ENCODE results near the gene MYO5B. TPM values are rescaled to one million over a fixed set of nuclear protein-coding genes. Genes with fewer than 3 reads are reported as not detected.

The MYO5B gene
- polyA plus RNA-seq, 1 donor (not counting 4 experiments of a cell fraction or from before 2014, with no cell fraction given), result 6.8 TPM

GRCh38 chr18:49878015-49878414 lies 316.9 kb downstream of the MYO5B start:
- no peaks in the 10 kb centered on the region for H4K20me1 ChIP-seq (ENCODE audit: control insufficient read depth, extremely low read depth, insufficient read depth, low read length)
- no peak for FAIRE-seq

GRCh38 chr18:49876536-49876935 lies 318.4 kb downstream of the MYO5B start:
- H2AFZ ChIP-seq (ENCODE audit: control insufficient read depth, low read length), result no peak overlapping the region
- TF ChIP-seq CTCF (optimal IDR thresholded peaks at IDR 0.05 in 1 of 3, IDR thresholded peaks at IDR 0.05 in 1 of 3, conservative IDR thresholded peaks at IDR 0.05 in 1 of 3; ENCODE audit: extremely low read depth in 1 of 3, insufficient read depth in 2 of 3, low read length in 3 of 3) (no peak), EZH2 (IDR thresholded peaks at IDR 0.05; ENCODE audit: low read length) (no peak)
- no peak overlapping the region for H3K4me3 ChIP-seq (ENCODE audit: control insufficient read depth in 2 of 3, extremely low read depth in 1 of 3, insufficient read depth in 2 of 3, low read depth in 1 of 3, low read length in 3 of 3)
- dilution Hi-C loops (cut with MboI; ENCODE audit: extremely low pct_ligation_motif_present, low sequenced_read_pairs), result no loop called here
- H3K27ac ChIP-seq (ENCODE audit: control insufficient read depth, insufficient read depth, low read length), result no peak overlapping the region
- H3K9ac ChIP-seq (ENCODE audit: control insufficient read depth, extremely low read depth, insufficient read depth, low read length), result no peak overlapping the region
- no peaks in the 10 kb centered on the region for H4K20me1 ChIP-seq (ENCODE audit: control insufficient read depth, extremely low read depth, insufficient read depth, low read length)
- H3K4me2 ChIP-seq (ENCODE audit: control insufficient read depth, extremely low read depth, insufficient read depth, low read depth, low read length), result no peak overlapping the region
- FAIRE-seq (no peak), DNase-seq (ENCODE audit: low read depth, low spot score) (no peak)
- H3K9me1 ChIP-seq (ENCODE audit: control insufficient read depth, extremely low read depth, insufficient read depth, low read length), result no peaks in the 10 kb centered on the region
- no peaks in the 10 kb centered on the region for H3K9me3 ChIP-seq (ENCODE audit: control insufficient read depth, low read depth, low read length)
- H3K79me2 ChIP-seq (ENCODE audit: control insufficient read depth, insufficient read depth, low read length), result no peaks in the 10 kb centered on the region
- no peaks in the 10 kb centered on the region for H3K27me3 ChIP-seq (ENCODE audit: control insufficient read depth, extremely low read depth, insufficient read depth, low read length)
- H3K4me1 ChIP-seq (ENCODE audit: control insufficient read depth, extremely low read depth, insufficient read depth, low read length), result peaks cover 5% of the 10 kb centered on the region
- H3K36me3 ChIP-seq (ENCODE audit: control insufficient read depth in 2 of 2, extremely low read depth in 1 of 2, insufficient read depth in 2 of 2, low read length in 2 of 2), result no peaks in the 10 kb centered on the region

More at GRCh38 chr18:49878015-49878414, 316.9 kb downstream of the MYO5B start:
- Histone ChIP-seq H3K79me2 (ENCODE audit: control insufficient read depth, insufficient read depth, low read length) (no peaks in the 10 kb centered on the region), H3K9me1 (ENCODE audit: control insufficient read depth, extremely low read depth, insufficient read depth, low read length) (no peaks in the 10 kb centered on the region), H3K4me3 (ENCODE audit: control insufficient read depth in 2 of 3, extremely low read depth in 1 of 3, insufficient read depth in 2 of 3, low read depth in 1 of 3, low read length in 3 of 3) (no peak overlapping the region), H2AFZ (ENCODE audit: control insufficient read depth, low read length) (no peak overlapping the region), H3K36me3 (ENCODE audit: control insufficient read depth in 2 of 2, extremely low read depth in 1 of 2, insufficient read depth in 2 of 2, low read length in 2 of 2) (no peaks in the 10 kb centered on the region), H3K4me1 (ENCODE audit: control insufficient read depth, extremely low read depth, insufficient read depth, low read length) (peaks cover 5% of the 10 kb centered on the region), H3K27ac (ENCODE audit: control insufficient read depth, insufficient read depth, low read length) (no peak overlapping the region), H3K9ac (ENCODE audit: control insufficient read depth, extremely low read depth, insufficient read depth, low read length) (no peak overlapping the region), H3K4me2 (ENCODE audit: control insufficient read depth, extremely low read depth, insufficient read depth, low read depth, low read length) (no peak overlapping the region), H3K27me3 (ENCODE audit: control insufficient read depth, extremely low read depth, insufficient read depth, low read length) (no peaks in the 10 kb centered on the region), H3K9me3 (ENCODE audit: control insufficient read depth, low read depth, low read length) (no peaks in the 10 kb centered on the region)
- dilution Hi-C loops (cut with MboI; ENCODE audit: extremely low pct_ligation_motif_present, low sequenced_read_pairs), result no loop called here
- TF ChIP-seq CTCF (optimal IDR thresholded peaks at IDR 0.05 in 1 of 3, IDR thresholded peaks at IDR 0.05 in 1 of 3, conservative IDR thresholded peaks at IDR 0.05 in 1 of 3; ENCODE audit: extremely low read depth in 1 of 3, insufficient read depth in 2 of 3, low read length in 3 of 3) (no peak), EZH2 (IDR thresholded peaks at IDR 0.05; ENCODE audit: low read length) (no peak)
- no peak for DNase-seq (ENCODE audit: low read depth, low spot score)

All from keratinocyte (primary cell).